Activated naive CD4-positive, alpha-beta T cell treated with anti-CD3 and anti-CD28 coated beads, Interleukin-2, amount 50 U/mL, for 24 hours (primary cell): ENCODE data around the gene PPFIA2.

Source experiments
- H3K27ac Mint-ChIP-seq: one replicate; pipeline ENCODE4 v1.8.0; 2021; ENCODE audit warnings: mild to moderate bottlenecking, mixed read lengths
- H3K27me3 Mint-ChIP-seq: one replicate; pipeline ENCODE4 v1.8.0; 2021; ENCODE audit warnings: mixed read lengths
- H3K36me3 Mint-ChIP-seq: one replicate; pipeline ENCODE4 v1.8.0; 2021; ENCODE audit warnings: mixed read lengths
- H3K4me1 Mint-ChIP-seq: one replicate; pipeline ENCODE4 v1.8.0; 2021; ENCODE audit warnings: mixed read lengths
- H3K4me3 Mint-ChIP-seq: one replicate; pipeline ENCODE4 v1.8.0; 2021; ENCODE audit warnings: mild to moderate bottlenecking, mixed read lengths
- H3K9me3 Mint-ChIP-seq: one replicate; pipeline ENCODE4 v1.8.0; 2021; ENCODE audit warnings: mixed read lengths

The PPFIA2 gene

GRCh38 chr12:81329085-81329484 is 430.1 kb downstream of the PPFIA2 start:
- no peaks in the 10 kb centered on the region for H3K4me1 Mint-ChIP-seq
- no peaks in the 10 kb centered on the region for H3K36me3 Mint-ChIP-seq
- H3K27me3 Mint-ChIP-seq, result no peaks in the 10 kb centered on the region
- H3K27ac Mint-ChIP-seq, result no peak overlapping the region
- H3K9me3 Mint-ChIP-seq, result no peaks in the 10 kb centered on the region
- no peak overlapping the region for H3K4me3 Mint-ChIP-seq

GRCh38 chr12:81327425-81327824 is 431.7 kb downstream of the PPFIA2 start:
- no peaks in the 10 kb centered on the region for H3K9me3 Mint-ChIP-seq
- H3K4me1 Mint-ChIP-seq, result no peaks in the 10 kb centered on the region
- H3K4me3 Mint-ChIP-seq, result no peak overlapping the region
- no peaks in the 10 kb centered on the region for H3K27me3 Mint-ChIP-seq
- no peak overlapping the region for H3K27ac Mint-ChIP-seq
- H3K36me3 Mint-ChIP-seq, result no peaks in the 10 kb centered on the region

- no peaks in the 10 kb centered on the region for H3K4me1 Mint-ChIP-seq
These were observed 434.1 kb downstream of the PPFIA2 start for GRCh38 chr12:81325086-81325485.

GRCh38 chr12:81314903-81315531 is 444.1 kb downstream of the PPFIA2 start:
- H3K27me3 Mint-ChIP-seq, result no peaks in the 10 kb centered on the region
- no peaks in the 10 kb centered on the region for H3K36me3 Mint-ChIP-seq
- H3K9me3 Mint-ChIP-seq, result peaks cover 4% of the 10 kb centered on the region
- no peaks in the 10 kb centered on the region for H3K4me1 Mint-ChIP-seq
- H3K27ac Mint-ChIP-seq, result no peak overlapping the region
- no peak overlapping the region for H3K4me3 Mint-ChIP-seq

More at GRCh38 chr12:81325086-81325485, 434.1 kb downstream of the PPFIA2 start:
- Mint-ChIP-seq H3K27me3 (no peaks in the 10 kb centered on the region), H3K27ac (no peak overlapping the region), H3K4me3 (no peak overlapping the region), H3K36me3 (no peaks in the 10 kb centered on the region), H3K9me3 (no peaks in the 10 kb centered on the region)

GRCh38 chr12:81303935-81304334 is 455.2 kb downstream of the PPFIA2 start:
- H3K27ac Mint-ChIP-seq, result no peak overlapping the region
- H3K27me3 Mint-ChIP-seq, result no peaks in the 10 kb centered on the region
- H3K4me1 Mint-ChIP-seq, result no peaks in the 10 kb centered on the region
- no peak overlapping the region for H3K4me3 Mint-ChIP-seq
- H3K9me3 Mint-ChIP-seq, result no peaks in the 10 kb centered on the region
- no peaks in the 10 kb centered on the region for H3K36me3 Mint-ChIP-seq

GRCh38 chr12:81300454-81300853 is 458.7 kb downstream of the PPFIA2 start:
- Mint-ChIP-seq H3K36me3 (no peaks in the 10 kb centered on the region), H3K9me3 (no peaks in the 10 kb centered on the region), H3K27me3 (no peaks in the 10 kb centered on the region), H3K4me3 (no peak overlapping the region), H3K4me1 (no peaks in the 10 kb centered on the region), H3K27ac (no peak overlapping the region)

GRCh38 chr12:81297601-81298000 is 461.5 kb downstream of the PPFIA2 start:
- Mint-ChIP-seq H3K9me3 (no peaks in the 10 kb centered on the region), H3K27me3 (no peaks in the 10 kb centered on the region), H3K36me3 (no peaks in the 10 kb centered on the region), H3K4me1 (no peaks in the 10 kb centered on the region), H3K27ac (no peak overlapping the region), H3K4me3 (no peak overlapping the region)

- Mint-ChIP-seq H3K9me3 (no peaks in the 10 kb centered on the region), H3K4me1 (no peaks in the 10 kb centered on the region), H3K27me3 (no peaks in the 10 kb centered on the region), H3K27ac (no peak overlapping the region), H3K36me3 (no peaks in the 10 kb centered on the region), H3K4me3 (no peak overlapping the region)
These were observed 462.4 kb downstream of the PPFIA2 start for GRCh38 chr12:81296556-81297305.

GRCh38 chr12:81295251-81295650 is 463.9 kb downstream of the PPFIA2 start:
- Mint-ChIP-seq H3K4me3 (no peak overlapping the region), H3K9me3 (peaks cover 1% of the 10 kb centered on the region), H3K27me3 (no peaks in the 10 kb centered on the region), H3K4me1 (no peaks in the 10 kb centered on the region), H3K36me3 (no peaks in the 10 kb centered on the region), H3K27ac (no peak overlapping the region)

- Mint-ChIP-seq H3K36me3 (no peaks in the 10 kb centered on the region), H3K27me3 (no peaks in the 10 kb centered on the region), H3K4me1 (no peaks in the 10 kb centered on the region), H3K4me3 (no peak overlapping the region), H3K9me3 (peaks cover 5% of the 10 kb centered on the region), H3K27ac (no peak overlapping the region)
These were observed 464.6 kb downstream of the PPFIA2 start for GRCh38 chr12:81294325-81295190.

GRCh38 chr12:81288651-81289050 is 470.5 kb downstream of the PPFIA2 start:
- Mint-ChIP-seq H3K9me3 (peaks cover 5% of the 10 kb centered on the region), H3K27me3 (no peaks in the 10 kb centered on the region), H3K27ac (no peak overlapping the region), H3K4me1 (no peaks in the 10 kb centered on the region), H3K4me3 (no peak overlapping the region), H3K36me3 (no peaks in the 10 kb centered on the region)

- no peaks in the 10 kb centered on the region for H3K36me3 Mint-ChIP-seq
- peaks cover 5% of the 10 kb centered on the region for H3K9me3 Mint-ChIP-seq
- H3K4me1 Mint-ChIP-seq, result no peaks in the 10 kb centered on the region
- H3K4me3 Mint-ChIP-seq, result no peak overlapping the region
- H3K27ac Mint-ChIP-seq, result no peak overlapping the region
- H3K27me3 Mint-ChIP-seq, result no peaks in the 10 kb centered on the region
These were observed 475.0 kb downstream of the PPFIA2 start for GRCh38 chr12:81284137-81284536.

GRCh38 chr12:81274637-81275529 is 484.3 kb downstream of the PPFIA2 start:
- Mint-ChIP-seq H3K4me3 (no peak overlapping the region), H3K4me1 (no peaks in the 10 kb centered on the region), H3K27ac (no peak overlapping the region), H3K36me3 (no peaks in the 10 kb centered on the region), H3K27me3 (no peaks in the 10 kb centered on the region), H3K9me3 (peaks cover 6% of the 10 kb centered on the region)

- Mint-ChIP-seq H3K4me3 (no peak overlapping the region), H3K4me1 (no peaks in the 10 kb centered on the region), H3K27ac (no peak overlapping the region), H3K27me3 (no peaks in the 10 kb centered on the region), H3K9me3 (peaks cover 3% of the 10 kb centered on the region), H3K36me3 (no peaks in the 10 kb centered on the region)
These were observed 488.8 kb downstream of the PPFIA2 start for GRCh38 chr12:81270385-81270784.

GRCh38 chr12:81263072-81263471 is 496.1 kb downstream of the PPFIA2 start:
- H3K9me3 Mint-ChIP-seq, result no peaks in the 10 kb centered on the region
- no peaks in the 10 kb centered on the region for H3K4me1 Mint-ChIP-seq
- H3K4me3 Mint-ChIP-seq, result no peak overlapping the region

More at GRCh38 chr12:81263072-81263471, 496.1 kb downstream of the PPFIA2 start:
- Mint-ChIP-seq H3K27me3 (no peaks in the 10 kb centered on the region), H3K36me3 (no peaks in the 10 kb centered on the region), H3K27ac (no peak overlapping the region)
